Keratinocyte (primary cell): ENCODE data around the gene MAP3K10. TPM values are rescaled to one million over a fixed set of nuclear protein-coding genes. Genes with fewer than 3 reads are reported as not detected.

Experiments
- DNase-seq: peaks from one replicate; pipeline ENCODE4 v3.0.0-alpha.2; 2011; ENCODE audit warnings: low read depth, missing footprints, low spot score
- FAIRE-seq: peaks from 2 replicates; lab custom pipeline; 2011; peaks lifted over from hg19 to GRCh38; lab: Jason Lieb, UNC
- H2AFZ ChIP-seq: 2 replicates; pipeline ENCODE4 v1.6.0; 2012; ENCODE audit warnings: low read length, control low read depth, inconsistent platforms; ENCODE audit not compliant: control insufficient read depth
- H3K27ac ChIP-seq: 2 replicates; pipeline ENCODE4 v1.5.1; 2011; ENCODE audit warnings: low read length; ENCODE audit not compliant: control insufficient read depth, insufficient read depth
- H3K27me3 ChIP-seq: 3 replicates; pipeline ENCODE4 v1.6.0; 2011; ENCODE audit warnings: low read length; ENCODE audit not compliant: control insufficient read depth, insufficient read depth; ENCODE audit errors: extremely low read depth
- H3K36me3 ChIP-seq, 2 experiments: 2 replicates in 1 of 2; 3 replicates in 1 of 2; pipeline ENCODE4 v1.5.1; 2011; ENCODE audit warnings: low read length in 2 of 2, mild to moderate bottlenecking in 1 of 2; ENCODE audit not compliant: control insufficient read depth in 2 of 2, insufficient read depth in 2 of 2; ENCODE audit errors: extremely low read depth in 1 of 2
- H3K4me1 ChIP-seq: 3 replicates; pipeline ENCODE4 v1.5.1; 2011; ENCODE audit warnings: low read length; ENCODE audit not compliant: control insufficient read depth, insufficient read depth; ENCODE audit errors: extremely low read depth
- H3K4me2 ChIP-seq: 3 replicates; pipeline ENCODE4 v1.6.0; 2011; ENCODE audit warnings: low read depth, low read length; ENCODE audit not compliant: control insufficient read depth, insufficient read depth; ENCODE audit errors: extremely low read depth
- H3K4me3 ChIP-seq, 3 experiments: fragments of 200-600 bp in 1 of 3; sonication (generic) in 1 of 3; 2 replicates in 2 of 3; 3 replicates in 1 of 3; pipeline ENCODE4 v1.5.1; 2011 to 2016; ENCODE audit warnings: low read length in 3 of 3, mild to moderate bottlenecking in 3 of 3, control low read depth in 2 of 3, inconsistent platforms in 1 of 3, low read depth in 1 of 3, mixed read lengths in 1 of 3, mixed run types in 1 of 3, moderate library complexity in 1 of 3; ENCODE audit not compliant: control insufficient read depth in 2 of 3, insufficient read depth in 2 of 3; ENCODE audit errors: extremely low read depth in 1 of 3
- H3K79me2 ChIP-seq: 2 replicates; pipeline ENCODE4 v1.6.0; 2012; ENCODE audit warnings: low read length; ENCODE audit not compliant: control insufficient read depth, insufficient read depth
- H3K9ac ChIP-seq: 3 replicates; pipeline ENCODE4 v1.6.0; 2011; ENCODE audit warnings: low read length; ENCODE audit not compliant: control insufficient read depth, insufficient read depth; ENCODE audit errors: extremely low read depth
- H3K9me1 ChIP-seq: 3 replicates; pipeline ENCODE4 v1.6.0; 2011; ENCODE audit warnings: low read length; ENCODE audit not compliant: control insufficient read depth, insufficient read depth; ENCODE audit errors: extremely low read depth
- H3K9me3 ChIP-seq: 2 replicates; pipeline ENCODE4 v1.5.1; 2012; ENCODE audit warnings: low read depth, low read length; ENCODE audit not compliant: control insufficient read depth
- H4K20me1 ChIP-seq: 3 replicates; pipeline ENCODE4 v1.6.0; 2011; ENCODE audit warnings: low read length; ENCODE audit not compliant: control insufficient read depth, insufficient read depth; ENCODE audit errors: extremely low read depth
- EZH2 ChIP-seq: IDR thresholded peaks from one replicate; pipeline ENCODE4 v1.6.1; 2012; ENCODE audit warnings: inconsistent platforms, mild to moderate bottlenecking, low read length, moderate library complexity
- dilution Hi-C: fragments of 300-500 bp; cut with MboI; formaldehyde crosslinking; loops from one replicate; pipeline ENCODE4 v1.7.0; 2020; ENCODE audit warnings: low sequenced_read_pairs; ENCODE audit not compliant: extremely low pct_ligation_motif_present
- polyA plus RNA-seq, 5 experiments: library from polyadenylated mRNA; depleted of rRNA in 3 of 5; stranded (reverse) in 3 of 5; stranded (forward) in 1 of 5; unstranded in 1 of 5; fragments of >200 nt; gene quantifications; 1 replicate in 1 of 5; 2 replicates in 3 of 5; 3 replicates in 1 of 5; pipeline versions ENCODE4 v1.2.1 to v1.2.3, GENCODE V29; 2011 to 2012; ENCODE audit warnings: missing spikeins in 2 of 5, low read depth in 1 of 5, low replicate concordance in 1 of 5
- TF ChIP-seq, protein P1 (sequence below), 3 experiments: IDR thresholded peaks in 1 of 3; conservative IDR thresholded peaks in 1 of 3; optimal IDR thresholded peaks in 1 of 3; 2 replicates in 2 of 3; 3 replicates in 1 of 3; pipeline versions ENCODE3 to v1.5.1; 2011; ENCODE audit warnings: low read length in 3 of 3, mild to moderate bottlenecking in 3 of 3, moderate library complexity in 2 of 3, control low read depth in 1 of 3, inconsistent platforms in 1 of 3; ENCODE audit not compliant: insufficient read depth in 2 of 3; ENCODE audit errors: extremely low read depth in 1 of 3

MAP3K10 gene
- polyA plus RNA-seq, 1 donor (not counting 4 experiments of a cell fraction or from before 2014, with no cell fraction given): 2.9 TPM

GRCh38 chr19:40208602-40209001, 17.4 kb downstream of the MAP3K10 start:
- H3K9me1 ChIP-seq: no peaks in the 10 kb centered on the region
- dilution Hi-C loops: no loop called here
- H3K36me3 ChIP-seq: peaks cover 0 to 9% of the 10 kb centered on the region in 2 experiments
- no peak for FAIRE-seq
- H3K4me2 ChIP-seq: no peak overlapping the region
- H3K9me3 ChIP-seq: no peaks in the 10 kb centered on the region
- H3K27ac ChIP-seq: no peak overlapping the region
- no peaks in the 10 kb centered on the region for H3K27me3 ChIP-seq
- H3K79me2 ChIP-seq: no peaks in the 10 kb centered on the region
- no peaks in the 10 kb centered on the region for H4K20me1 ChIP-seq
- no peak overlapping the region for H2AFZ ChIP-seq
- no peak for DNase-seq
- no peak for TF ChIP-seq EZH2
- TF ChIP-seq, protein P1, sequence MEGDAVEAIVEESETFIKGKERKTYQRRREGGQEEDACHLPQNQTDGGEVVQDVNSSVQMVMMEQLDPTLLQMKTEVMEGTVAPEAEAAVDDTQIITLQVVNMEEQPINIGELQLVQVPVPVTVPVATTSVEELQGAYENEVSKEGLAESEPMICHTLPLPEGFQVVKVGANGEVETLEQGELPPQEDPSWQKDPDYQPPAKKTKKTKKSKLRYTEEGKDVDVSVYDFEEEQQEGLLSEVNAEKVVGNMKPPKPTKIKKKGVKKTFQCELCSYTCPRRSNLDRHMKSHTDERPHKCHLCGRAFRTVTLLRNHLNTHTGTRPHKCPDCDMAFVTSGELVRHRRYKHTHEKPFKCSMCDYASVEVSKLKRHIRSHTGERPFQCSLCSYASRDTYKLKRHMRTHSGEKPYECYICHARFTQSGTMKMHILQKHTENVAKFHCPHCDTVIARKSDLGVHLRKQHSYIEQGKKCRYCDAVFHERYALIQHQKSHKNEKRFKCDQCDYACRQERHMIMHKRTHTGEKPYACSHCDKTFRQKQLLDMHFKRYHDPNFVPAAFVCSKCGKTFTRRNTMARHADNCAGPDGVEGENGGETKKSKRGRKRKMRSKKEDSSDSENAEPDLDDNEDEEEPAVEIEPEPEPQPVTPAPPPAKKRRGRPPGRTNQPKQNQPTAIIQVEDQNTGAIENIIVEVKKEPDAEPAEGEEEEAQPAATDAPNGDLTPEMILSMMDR (optimal IDR thresholded peaks at IDR 0.05 in 1 of 3, IDR thresholded peaks at IDR 0.05 in 1 of 3, conservative IDR thresholded peaks at IDR 0.05 in 1 of 3; ENCODE audit: extremely low read depth in 1 of 3, insufficient read depth in 2 of 3, low read length in 3 of 3): no peak
- H3K4me1 ChIP-seq: no peaks in the 10 kb centered on the region
- H3K9ac ChIP-seq: no peak overlapping the region
- H3K4me3 ChIP-seq: no peak overlapping the region

DNA sequence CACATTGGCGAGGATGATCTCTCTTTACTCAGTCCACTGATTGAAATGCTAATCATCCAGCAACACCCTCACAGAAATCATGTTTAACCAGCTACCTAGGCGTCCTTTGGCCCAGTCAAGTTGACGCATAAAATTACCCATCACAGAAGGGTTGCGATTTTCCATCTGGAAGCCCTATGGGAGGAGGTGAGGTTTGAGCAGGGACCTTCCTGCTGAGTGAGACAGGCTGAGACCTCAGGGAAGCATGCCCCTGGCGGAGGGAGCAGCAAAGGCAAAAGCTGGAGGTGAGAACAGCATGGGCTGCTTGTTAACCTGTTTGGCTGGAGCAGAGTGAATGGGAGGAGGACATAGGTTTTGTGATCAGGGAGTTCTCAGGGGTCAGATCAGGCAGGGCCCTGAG, 19.7 kb downstream of the MAP3K10 start:
- Histone ChIP-seq H3K9ac (no peak overlapping the region), H3K27ac (no peak overlapping the region), H3K4me2 (no peak overlapping the region), H3K4me1 (no peaks in the 10 kb centered on the region), H3K36me3 (peaks cover 0 to 4% of the 10 kb centered on the region in 2 experiments), H3K27me3 (peaks cover under 1% of the 10 kb centered on the region), H3K4me3 (no peak overlapping the region), H4K20me1 (no peaks in the 10 kb centered on the region), H3K79me2 (no peaks in the 10 kb centered on the region), H2AFZ (no peak overlapping the region), H3K9me1 (no peaks in the 10 kb centered on the region), H3K9me3 (no peaks in the 10 kb centered on the region)
- dilution Hi-C loops: no loop called here
- TF ChIP-seq, protein P1 (optimal IDR thresholded peaks at IDR 0.05 in 1 of 3, IDR thresholded peaks at IDR 0.05 in 1 of 3, conservative IDR thresholded peaks at IDR 0.05 in 1 of 3; ENCODE audit: extremely low read depth in 1 of 3, insufficient read depth in 2 of 3, low read length in 3 of 3): no peak
- TF ChIP-seq EZH2: no peak
- no peak for FAIRE-seq
- DNase-seq: no peak
